WTC11 (cell line): ENCODE results near the gene CUL5.

Experiments
- AR ChIP-seq: fragments of 250-450 bp; sonication (Bioruptor Pico); IDR thresholded peaks from 2 replicates; pipeline ENCODE4 v1.9.0; 2021; ENCODE audit warnings: mild to moderate bottlenecking
- CREB1 ChIP-seq: sonication (generic); formaldehyde crosslinking; IDR thresholded peaks from 2 replicates; pipeline ENCODE4 v1.8.0; 2023; ENCODE audit warnings: mild to moderate bottlenecking, missing genetic modification reagents
- KAT7 ChIP-seq: sonication (generic); formaldehyde crosslinking; IDR thresholded peaks from 2 replicates; pipeline ENCODE4 v1.8.1; 2023; ENCODE audit warnings: missing genetic modification reagents, mild to moderate bottlenecking, borderline replicate concordance
- ZNF121 ChIP-seq: sonication (generic); formaldehyde crosslinking; IDR thresholded peaks from 2 replicates; pipeline ENCODE4 v1.8.0; 2023; ENCODE audit warnings: missing genetic modification reagents
- ZNF281 ChIP-seq: sonication (generic); formaldehyde crosslinking; IDR thresholded peaks from 2 replicates; pipeline ENCODE4 v1.8.0; 2023; ENCODE audit warnings: mild to moderate bottlenecking, missing genetic modification reagents

DNA sequence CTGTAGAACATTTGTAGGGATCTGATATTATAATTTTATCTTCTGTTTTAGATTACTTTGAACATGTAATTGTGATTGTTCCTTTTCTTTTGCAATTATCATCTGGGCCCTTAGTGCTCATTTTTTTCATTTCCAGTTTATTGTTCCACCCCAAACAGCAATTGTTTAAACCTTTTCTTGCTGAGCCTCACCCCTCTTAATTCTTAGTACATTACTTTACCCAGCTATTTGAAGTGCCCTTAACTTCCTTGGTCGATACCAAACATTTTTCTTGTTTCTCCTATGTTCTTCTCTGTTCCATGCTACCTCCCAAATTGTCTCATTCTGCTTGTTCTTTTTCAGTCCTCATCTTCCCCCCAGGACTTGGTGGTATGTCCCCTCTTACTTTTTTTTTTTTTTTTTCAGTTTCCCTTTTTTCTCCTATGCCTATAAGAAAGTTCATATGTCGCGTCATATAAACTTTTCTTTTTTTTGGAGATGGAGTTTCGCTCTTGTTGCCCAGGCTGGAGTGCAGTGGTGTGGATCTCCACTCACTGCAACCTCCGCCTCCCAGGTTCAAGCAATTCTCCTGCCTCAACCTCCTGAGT is 3.5 kb downstream of the CUL5 start:
- TF ChIP-seq KAT7 (CRISPR knock-in tag): no peak
- no peak for TF ChIP-seq ZNF281 (CRISPR knock-in tag)
- no peak for TF ChIP-seq ZNF121 (CRISPR knock-in tag)
- TF ChIP-seq AR (CRISPR knock-in tag): no peak
- TF ChIP-seq CREB1 (CRISPR knock-in tag): no peak
